K562 (cell line): ENCODE measurements around the gene TMC6. TPM values are rescaled to one million over a fixed set of nuclear protein-coding genes. Genes with fewer than 3 reads are reported as not detected.

Experiments
- CTBP1 ChIP-seq: fragments of 450-650 bp; IDR thresholded peaks from 2 replicates; pipeline ENCODE4 v1.6.1; 2016; ENCODE audit warnings: borderline replicate concordance
- FOXK2 ChIP-seq, 2 experiments: fragments of 450-650 bp; IDR thresholded peaks in 1 of 2; conservative IDR thresholded peaks in 1 of 2; 2 replicates each; pipeline ENCODE4 v1.6.1; 2016; ENCODE audit warnings: low read depth in 2 of 2, mild to moderate bottlenecking in 1 of 2
- FOXP1 ChIP-seq: sonication (generic); formaldehyde crosslinking; IDR thresholded peaks from 2 replicates; pipeline ENCODE4 v1.8.0; 2022; ENCODE audit warnings: mild to moderate bottlenecking, missing genetic modification reagents
- HDAC1 ChIP-seq, 2 experiments: fragments of 450-650 bp; IDR thresholded peaks; 2 replicates each; pipeline ENCODE4 v1.6.1; 2016 to 2017; ENCODE audit warnings: inconsistent platforms in 1 of 2, mild to moderate bottlenecking in 1 of 2, moderate library complexity in 1 of 2
- HDAC2 ChIP-seq: fragments of 450-650 bp; IDR thresholded peaks from 2 replicates; pipeline ENCODE4 v1.6.1; 2016; ENCODE audit warnings: mild to moderate bottlenecking
- HMBOX1 ChIP-seq: sonication (generic); IDR thresholded peaks from 2 replicates; pipeline ENCODE4 v1.6.1; 2016
- MAFF ChIP-seq: IDR thresholded peaks from 2 replicates; pipeline ENCODE4 v1.6.1; 2012; ENCODE audit warnings: low read length, improper control_type of control experiment
- MAX ChIP-seq: sonication (generic); formaldehyde crosslinking; IDR thresholded peaks from 2 replicates; pipeline ENCODE4 v1.9.0; 2022; ENCODE audit warnings: mild to moderate bottlenecking, missing genetic modification reagents
- MECOM ChIP-seq: fragments of 250-450 bp; sonication (Bioruptor Pico); IDR thresholded peaks from 2 replicates; pipeline ENCODE4 v1.8.0; 2022; ENCODE audit warnings: inconsistent platforms
- MEF2D ChIP-seq: conservative IDR thresholded peaks from 2 replicates; pipeline ENCODE4 v1.6.1; 2016; ENCODE audit warnings: low read depth, missing genetic modification characterization, missing compliant biosample characterization
- NFXL1 ChIP-seq: fragments of 450-650 bp; formaldehyde crosslinking; IDR thresholded peaks from 2 replicates; pipeline ENCODE4 v1.4.0; 2021; ENCODE audit warnings: mild to moderate bottlenecking
- NR1H2 ChIP-seq: sonication (generic); formaldehyde crosslinking; IDR thresholded peaks from 2 replicates; pipeline ENCODE4 v1.4.0; 2020; ENCODE audit warnings: mild to moderate bottlenecking, missing genetic modification reagents
- PHF8 ChIP-seq: fragments of 200-600 bp; sonication (generic); IDR thresholded peaks from 2 replicates; pipeline ENCODE4 v1.6.1; 2012; ENCODE audit warnings: mixed run types, mild to moderate bottlenecking, inconsistent platforms, low read length, moderate library complexity, borderline replicate concordance
- PHTF2 ChIP-seq: fragments of 250-450 bp; sonication (Bioruptor Pico); IDR thresholded peaks from 2 replicates; pipeline ENCODE4 v1.5.0; 2021; ENCODE audit warnings: mild to moderate bottlenecking
- POLR2A ChIP-seq: fragments of 450-650 bp; conservative IDR thresholded peaks from 2 replicates; pipeline ENCODE4 v1.6.1; 2016
- RNF2 ChIP-seq: sonication (generic); IDR thresholded peaks from 2 replicates; pipeline ENCODE4 v1.6.1; 2016
- SMC3 ChIP-seq: conservative IDR thresholded peaks from 2 replicates; pipeline ENCODE4 v1.6.1; 2011; ENCODE audit warnings: low read depth, low read length, improper control_type of control experiment; ENCODE audit not compliant: insufficient read depth
- ZBTB7A ChIP-seq: IDR thresholded peaks from 2 replicates; pipeline ENCODE4 v1.6.1; 2011; ENCODE audit warnings: low read depth, mild to moderate bottlenecking, low read length, moderate library complexity, borderline replicate concordance; ENCODE audit not compliant: control insufficient read depth
- ZFX ChIP-seq: sonication (generic); formaldehyde crosslinking; IDR thresholded peaks from 2 replicates; pipeline ENCODE4 v1.8.0; 2022; ENCODE audit warnings: mild to moderate bottlenecking, missing genetic modification reagents, moderate library complexity
- ZNF121 ChIP-seq: sonication (generic); formaldehyde crosslinking; conservative IDR thresholded peaks from 2 replicates; pipeline ENCODE4 v1.8.0; 2022; ENCODE audit warnings: missing genetic modification reagents
- ZNF282 ChIP-seq: sonication (generic); formaldehyde crosslinking; IDR thresholded peaks from 2 replicates; pipeline ENCODE4 v1.8.1; 2023; ENCODE audit warnings: missing genetic modification reagents
- ZNF431 ChIP-seq: sonication (generic); formaldehyde crosslinking; IDR thresholded peaks from 2 replicates; pipeline ENCODE4 v1.8.0; 2022; ENCODE audit warnings: mild to moderate bottlenecking, missing genetic modification reagents
- ZNF507 ChIP-seq: conservative IDR thresholded peaks from 2 replicates; pipeline ENCODE4 v1.6.1; 2017; ENCODE audit warnings: missing genetic modification characterization, missing compliant biosample characterization
- ZNF57 ChIP-seq: fragments of 450-650 bp; formaldehyde crosslinking; IDR thresholded peaks from 2 replicates; pipeline ENCODE4 v1.4.0; 2020; ENCODE audit warnings: mild to moderate bottlenecking, moderate library complexity
- ZNF592 ChIP-seq: fragments of 450-650 bp; IDR thresholded peaks from 2 replicates; pipeline ENCODE4 v1.6.1; 2017; ENCODE audit warnings: antibody characterized with exemption, mild to moderate bottlenecking
- ZNF76 ChIP-seq: fragments of 250-450 bp; sonication (Bioruptor Pico); IDR thresholded peaks from 2 replicates; pipeline ENCODE4 v1.4.0; 2020; ENCODE audit warnings: mild to moderate bottlenecking, moderate library complexity, borderline replicate concordance
- polyA plus RNA-seq, 8 experiments: library from polyadenylated mRNA; depleted of rRNA in 4 of 8; stranded (reverse) in 5 of 8; unstranded in 3 of 8; fragments of >200 nt; fragmentation: Nextera tagmentation in 2 of 8; fragmentation: Illumina TruSeq in 1 of 8; extraction: Ambion mirVana in 2 of 8; extraction: Trizol in 1 of 8; gene quantifications; 2 replicates each; pipeline versions ENCODE4 v1.2.1 to v1.2.3, GENCODE V29; 2011 to 2014; ENCODE audit warnings: inconsistent platforms in 1 of 8, missing spikeins in 1 of 8
- total RNA-seq, 7 experiments: library from RNA; depleted of rRNA in 6 of 7; stranded (reverse); fragments of >200 nt in 6 of 7; fragmentation: Illumina TruSeq in 2 of 7; extraction: Trizol in 2 of 7; gene quantifications; 2 replicates each; pipeline versions ENCODE4 v1.2.1 to v1.2.3, GENCODE V29; 2011 to 2021; ENCODE audit warnings: low replicate concordance in 1 of 7

The TMC6 gene
- total and polyA plus RNA-seq, 9 of the 15 experiments (the other 6 are each of a cell fraction or from before 2014, with no cell fraction given), result 4.1 to 351 (median 66.9) TPM

- TF ChIP-seq NR1H2 (CRISPR knock-in tag) (0 out of 2 replicates have a peak, but pooled peaks have one; percentile 12), MAX (CRISPR knock-in tag) (peak; percentile 61; the same call in 1 of the 2 replicates), ZNF121 (CRISPR knock-in tag) (no peak), FOXK2 (conservative IDR thresholded peaks at IDR 0.05 in 1 of 2, IDR thresholded peaks at IDR 0.05 in 1 of 2; ENCODE audit: low read depth in 2 of 2) (no peak), HDAC2 (no peak), ZNF57 (CRISPR knock-in tag) (no peak), ZNF282 (CRISPR knock-in tag) (no peak), ZNF592 (peak; percentile 93), ZNF507 (tag) (no peak), ZFX (CRISPR knock-in tag) (peak; percentile 47; the same call in 1 of the 2 replicates), HDAC1 (IDR thresholded peaks at IDR 0.05) (no peak; a peak in 1 of 4 replicates), RNF2 (no peak), CTBP1 (peak; percentile 10; the same call in 1 of the 2 replicates), FOXP1 (CRISPR knock-in tag) (no peak), HMBOX1 (peak; percentile 1; the same call in 1 of the 2 replicates), MECOM (CRISPR knock-in tag) (no peak), ZNF76 (CRISPR knock-in tag) (no peak), PHTF2 (no peak), ZNF431 (CRISPR knock-in tag) (no peak), MAFF (no peak), NFXL1 (CRISPR knock-in tag) (no peak), POLR2A (0 out of 2 replicates have a peak, but pooled peaks have one; percentile 29), ZBTB7A (peak; percentile 68; the same call in 1 of the 2 replicates), PHF8 (no peak; the same call in 1 of the 2 replicates), MEF2D (tag) (no peak), SMC3 (no peak)
Measured at GRCh38 chr17:78130437-78131101, 2.0 kb upstream of the TMC6 start, which contains the start of gene TMC8 (continued).
